OCI-LY3 (cell line): ENCODE results near the gene TEX19.
"Not testable (repeated sequence)": the region's sequence is repeated elsewhere in the genome, so short reads cannot be mapped to it uniquely, and the experiment has no call there.

Experiments
- H2AFZ ChIP-seq: fragments of 200-600, 300-600 bp; shearing (Covaris generic); 2 replicates; pipeline ENCODE4 v1.6.0; 2014; ENCODE audit warnings: antibody characterized with exemption, low read depth, low read length
- H3K27ac ChIP-seq: fragments of 200-600, 300-600 bp; sonication (generic); 2 replicates; pipeline ENCODE4 v1.5.1; 2014; ENCODE audit warnings: mild to moderate bottlenecking, low read length, moderate library complexity, mixed read lengths
- H3K27me3 ChIP-seq: fragments of 200-600, 300-600 bp; sonication (generic); 2 replicates; pipeline ENCODE4 v1.6.1; 2014; ENCODE audit warnings: low read depth, low read length, mixed read lengths
- H3K36me3 ChIP-seq: fragments of 200-600, 300-600 bp; sonication (generic); replicated peaks from 2 replicates; pipeline ENCODE3; 2014; ENCODE audit warnings: low read depth, low read length, mixed read lengths
- H3K4me1 ChIP-seq: fragments of 300-600, 200-600 bp; sonication (generic); 2 replicates; pipeline ENCODE4 v1.6.1; 2014; ENCODE audit warnings: low read length, mixed read lengths
- H3K4me2 ChIP-seq: fragments of 200-600, 300-600 bp; sonication (generic); 2 replicates; pipeline ENCODE4 v1.6.1; 2014; ENCODE audit warnings: low read length, mixed read lengths
- H3K4me3 ChIP-seq: fragments of 300-600, 200-600 bp; sonication (generic); 2 replicates; pipeline ENCODE4 v1.5.1; 2014; ENCODE audit warnings: antibody characterized with exemption, mild to moderate bottlenecking, low read length, moderate library complexity
- H3K79me2 ChIP-seq: fragments of 300-600, 200-600 bp; shearing (Covaris generic); 2 replicates; pipeline ENCODE4 v1.6.1; 2014; ENCODE audit warnings: mild to moderate bottlenecking, low read length, mixed read lengths
- H3K9ac ChIP-seq: fragments of 300-600, 200-600 bp; shearing (Covaris generic); 2 replicates; pipeline ENCODE4 v1.6.0; 2014; ENCODE audit warnings: mild to moderate bottlenecking, low read length, moderate library complexity
- H3K9me3 ChIP-seq: fragments of 200-600, 300-600 bp; shearing (Covaris generic); 2 replicates; pipeline ENCODE4 v1.6.1; 2014; ENCODE audit warnings: low read length, mixed read lengths; ENCODE audit not compliant: insufficient read depth
- H4K20me1 ChIP-seq: fragments of 200-600, 300-600 bp; sonication (generic); 2 replicates; pipeline ENCODE4 v1.6.1; 2016; ENCODE audit warnings: low read length, mixed read lengths; ENCODE audit not compliant: insufficient read depth
- CTCF ChIP-seq: fragments of 200-600, 300-600 bp; sonication (generic); IDR thresholded peaks from 2 replicates; pipeline ENCODE4 v1.5.1; 2014; ENCODE audit warnings: antibody characterized with exemption, low read length, low read depth
- EZH2phosphoT487 ChIP-seq: fragments of 200-600 bp; shearing (Covaris generic); IDR thresholded peaks from 2 replicates; pipeline ENCODE4 v1.6.1; 2018; ENCODE audit warnings: antibody characterized with exemption, mixed run types, low read depth

The TEX19 gene

GRCh38 chr17:82357394-82357793 lies 1.7 kb upstream of the TEX19 start:
- no peak overlapping the region for H2AFZ ChIP-seq
- no peaks in the 10 kb centered on the region for H3K79me2 ChIP-seq
- H3K9me3 ChIP-seq = no peaks in the 10 kb centered on the region
- peak overlapping the region; percentile 38 for H3K4me2 ChIP-seq
- peak overlapping the region; percentile 19; the same call in 1 of the 2 replicates for H3K4me3 ChIP-seq
- no peaks in the 10 kb centered on the region for H3K36me3 ChIP-seq
- H4K20me1 ChIP-seq = no peaks in the 10 kb centered on the region
- H3K27me3 ChIP-seq = no peaks in the 10 kb centered on the region
- peak overlapping the region; percentile 25; the same call in 1 of the 2 replicates for H3K9ac ChIP-seq
- H3K4me1 ChIP-seq = peaks cover 41% of the 10 kb centered on the region
- TF ChIP-seq EZH2phosphoT487 (no peak), CTCF (no peak)
- H3K27ac ChIP-seq = no peak overlapping the region

- not testable (repeated sequence) for H3K27me3 ChIP-seq, H3K4me2 ChIP-seq, H3K9me3 ChIP-seq, H3K4me3 ChIP-seq, H4K20me1 ChIP-seq, H2AFZ ChIP-seq, H3K9ac ChIP-seq, H3K79me2 ChIP-seq, H3K36me3 ChIP-seq
- peak overlapping the region; percentile 41 for H3K27ac ChIP-seq
- H3K4me1 ChIP-seq = peaks cover 34% of the 10 kb centered on the region
These were observed 516 bp downstream of the TEX19 start for GRCh38 chr17:82359451-82360074.

GRCh38 chr17:82361885-82362633 lies 3.0 kb downstream of the TEX19 start:
- H4K20me1 ChIP-seq = no peaks in the 10 kb centered on the region

GRCh38 chr17:82365606-82366295 lies 6.7 kb downstream of the TEX19 start:
- Histone ChIP-seq H2AFZ (no peak overlapping the region), H3K4me3 (no peak overlapping the region)

More at GRCh38 chr17:82361885-82362633, 3.0 kb downstream of the TEX19 start:
- H3K27ac ChIP-seq = peak overlapping the region; percentile 20; the same call in 1 of the 2 replicates
- no peaks in the 10 kb centered on the region for H3K9me3 ChIP-seq
- TF ChIP-seq EZH2phosphoT487 = no peak
- no peak for TF ChIP-seq CTCF
- H2AFZ ChIP-seq = no peak overlapping the region
- no peak overlapping the region for H3K4me3 ChIP-seq
- no peaks in the 10 kb centered on the region for H3K27me3 ChIP-seq
- H3K4me1 ChIP-seq = peaks cover 33% of the 10 kb centered on the region
- no peak overlapping the region for H3K9ac ChIP-seq
- H3K4me2 ChIP-seq = no peak overlapping the region
- no peaks in the 10 kb centered on the region for H3K36me3 ChIP-seq
- H3K79me2 ChIP-seq = no peaks in the 10 kb centered on the region

More at GRCh38 chr17:82365606-82366295, 6.7 kb downstream of the TEX19 start:
- no peak for TF ChIP-seq EZH2phosphoT487
- no peak for TF ChIP-seq CTCF
- Histone ChIP-seq H3K9me3 (no peaks in the 10 kb centered on the region), H3K4me1 (peaks cover 23% of the 10 kb centered on the region), H3K36me3 (no peaks in the 10 kb centered on the region), H3K27ac (no peak overlapping the region), H4K20me1 (no peaks in the 10 kb centered on the region), H3K27me3 (no peaks in the 10 kb centered on the region), H3K79me2 (no peaks in the 10 kb centered on the region), H3K4me2 (no peak overlapping the region), H3K9ac (no peak overlapping the region)
